Fibroblast of pulmonary artery (primary cell): Measurements from ENCODE around the gene DUOX2.
A peak's percentile ranks its signal among the peaks of the same experiment; 100 is the strongest.

Experiments used
- DNase-seq: peaks from one replicate; pipeline ENCODE4 v3.0.0-alpha.2; 2010; ENCODE audit warnings: low read depth
- H3K4me3 ChIP-seq: replicated peaks from 2 replicates; pipeline ENCODE4 v1.5.1; 2011; ENCODE audit warnings: low read depth, mild to moderate bottlenecking, control low read depth, low read length, moderate library complexity
- TF ChIP-seq, protein P1 (sequence below): IDR thresholded peaks from 2 replicates; pipeline ENCODE4 v1.5.1; 2011; ENCODE audit warnings: mild to moderate bottlenecking, control low read depth, low read length, inconsistent platforms; ENCODE audit errors: missing control alignments

DUOX2 gene

DNA sequence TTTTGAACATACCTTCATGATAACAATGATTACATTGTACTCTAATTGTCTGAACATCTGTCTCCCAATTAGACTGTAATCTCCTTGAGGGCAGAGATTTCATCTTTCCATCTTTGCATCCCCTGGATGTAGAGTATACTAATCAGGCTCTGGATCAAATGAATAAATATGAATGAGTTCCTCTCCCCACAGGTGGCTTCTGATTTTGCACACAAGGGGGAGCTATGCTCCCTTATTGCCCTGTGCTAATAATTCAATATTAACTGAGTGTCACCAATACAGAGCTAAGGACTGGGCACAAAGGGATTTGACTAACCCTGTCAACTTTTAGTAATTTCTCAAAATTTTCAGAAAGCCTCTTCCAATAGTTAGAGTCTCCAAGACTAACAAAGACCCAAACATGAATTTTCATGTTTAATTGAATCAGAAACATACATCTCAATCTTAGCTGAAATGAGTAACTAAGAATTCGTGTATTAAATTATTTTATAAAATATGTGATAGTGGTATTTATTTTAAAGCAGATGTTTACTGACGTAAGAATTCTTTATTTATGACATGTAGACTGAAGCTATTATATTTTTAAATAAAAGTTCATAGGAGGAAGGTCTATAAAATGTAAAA lies 12.7 kb upstream of the DUOX2 start:
- TF ChIP-seq, protein P1, sequence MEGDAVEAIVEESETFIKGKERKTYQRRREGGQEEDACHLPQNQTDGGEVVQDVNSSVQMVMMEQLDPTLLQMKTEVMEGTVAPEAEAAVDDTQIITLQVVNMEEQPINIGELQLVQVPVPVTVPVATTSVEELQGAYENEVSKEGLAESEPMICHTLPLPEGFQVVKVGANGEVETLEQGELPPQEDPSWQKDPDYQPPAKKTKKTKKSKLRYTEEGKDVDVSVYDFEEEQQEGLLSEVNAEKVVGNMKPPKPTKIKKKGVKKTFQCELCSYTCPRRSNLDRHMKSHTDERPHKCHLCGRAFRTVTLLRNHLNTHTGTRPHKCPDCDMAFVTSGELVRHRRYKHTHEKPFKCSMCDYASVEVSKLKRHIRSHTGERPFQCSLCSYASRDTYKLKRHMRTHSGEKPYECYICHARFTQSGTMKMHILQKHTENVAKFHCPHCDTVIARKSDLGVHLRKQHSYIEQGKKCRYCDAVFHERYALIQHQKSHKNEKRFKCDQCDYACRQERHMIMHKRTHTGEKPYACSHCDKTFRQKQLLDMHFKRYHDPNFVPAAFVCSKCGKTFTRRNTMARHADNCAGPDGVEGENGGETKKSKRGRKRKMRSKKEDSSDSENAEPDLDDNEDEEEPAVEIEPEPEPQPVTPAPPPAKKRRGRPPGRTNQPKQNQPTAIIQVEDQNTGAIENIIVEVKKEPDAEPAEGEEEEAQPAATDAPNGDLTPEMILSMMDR, result peak; percentile 86
- DNase-seq, result peak; percentile 49
- no peak overlapping the region for H3K4me3 ChIP-seq

DNA sequence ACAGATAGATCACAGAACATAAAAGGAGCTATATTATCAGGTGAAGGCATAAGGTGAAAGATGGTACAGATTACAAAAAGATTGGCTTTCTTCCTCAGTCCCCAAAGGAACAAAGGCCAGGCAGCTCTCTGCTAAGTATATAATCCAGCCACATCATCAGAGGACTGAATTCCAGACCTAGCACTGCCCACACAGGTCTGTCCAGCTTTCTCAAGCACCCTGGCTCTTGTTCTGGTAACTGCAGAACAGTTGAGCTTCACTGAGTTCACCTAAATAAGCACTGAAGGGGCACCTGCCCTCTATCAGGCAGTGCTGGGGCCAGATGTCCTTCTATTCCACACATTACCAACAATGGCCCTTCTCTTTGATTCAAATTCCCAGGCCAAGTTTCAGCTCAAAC lies 9.4 kb upstream of the DUOX2 start:
- TF ChIP-seq, protein P1, result no peak
- H3K4me3 ChIP-seq, result no peak overlapping the region
- no peak for DNase-seq

DNA sequence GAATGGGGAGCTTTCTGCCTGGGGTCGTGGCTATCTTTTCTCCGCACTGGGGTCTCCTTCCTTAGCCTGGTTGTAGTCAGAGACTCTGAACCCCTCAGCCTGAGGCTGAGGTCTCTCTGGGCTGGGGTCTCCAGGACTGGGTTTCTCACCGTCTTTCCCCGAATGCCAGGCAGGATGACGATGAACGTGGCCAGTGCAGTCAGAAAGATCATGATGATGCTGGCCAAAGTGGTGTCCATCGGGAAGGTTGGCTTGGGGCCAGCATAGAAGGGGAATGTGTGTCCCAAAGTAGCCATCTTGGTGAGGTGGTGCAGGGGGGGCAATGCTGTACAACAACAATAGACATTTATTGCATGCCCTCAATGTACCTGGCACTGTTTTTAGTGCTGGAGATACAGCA lies 8.7 kb upstream of the DUOX2 start:
- DNase-seq, result no peak
- no peak overlapping the region for H3K4me3 ChIP-seq
- TF ChIP-seq, protein P1, result no peak

DNA sequence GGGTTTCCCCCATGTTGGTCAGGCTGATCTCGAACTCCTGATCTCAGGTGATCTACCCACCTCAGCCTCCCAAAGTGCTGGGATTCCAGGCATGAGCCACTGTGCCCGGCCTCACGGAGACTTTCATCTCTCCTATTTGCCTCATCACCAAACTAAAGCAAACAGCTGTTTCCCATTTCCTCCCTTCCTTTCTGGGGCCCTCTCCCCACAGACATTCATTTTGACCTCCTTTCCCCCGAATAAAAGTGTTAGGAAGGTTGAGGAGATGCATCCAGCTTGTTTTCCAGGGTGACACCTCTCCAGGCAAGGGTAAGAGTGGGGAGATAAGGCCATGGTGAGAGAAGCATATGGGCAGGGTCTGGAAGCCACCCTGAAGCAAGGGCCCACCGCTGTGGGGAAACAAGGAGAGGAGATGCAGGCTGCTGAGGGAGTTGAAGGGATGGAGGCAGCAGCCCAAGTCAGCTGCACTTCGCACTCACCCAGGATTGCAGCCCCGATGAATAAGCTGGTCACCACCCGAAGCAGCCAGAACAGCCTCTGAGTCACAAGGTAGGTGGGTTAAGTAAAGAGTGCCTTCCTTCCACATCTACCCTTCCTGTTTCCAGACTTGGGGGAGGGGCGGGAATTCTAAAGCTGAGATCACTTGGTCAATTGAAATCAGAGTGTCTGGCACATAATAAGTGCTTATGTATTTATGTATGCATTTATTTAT lies 7.9 kb upstream of the DUOX2 start:
- H3K4me3 ChIP-seq, result no peak overlapping the region
- DNase-seq, result peak; percentile 72
- TF ChIP-seq, protein P1, result no peak

DNA sequence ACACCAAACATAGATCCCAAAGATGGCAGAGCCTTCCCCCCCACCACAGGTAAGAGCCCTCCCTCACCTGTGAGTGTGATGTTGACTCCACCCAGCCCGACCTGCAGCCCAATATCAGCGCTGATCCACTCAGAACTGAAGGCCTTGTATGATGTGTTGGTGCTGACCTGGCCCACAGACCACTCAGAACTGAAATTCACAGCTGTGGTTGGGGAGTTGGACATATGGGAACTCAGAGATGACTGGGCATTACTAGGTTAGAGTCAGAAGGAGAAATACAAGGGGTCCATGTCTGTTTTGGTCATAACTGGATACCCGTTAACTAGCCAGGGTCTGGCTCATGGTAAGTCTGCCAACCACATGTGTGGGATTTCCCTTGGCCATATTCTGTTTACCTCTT lies 7.0 kb upstream of the DUOX2 start:
- H3K4me3 ChIP-seq, result no peak overlapping the region
- TF ChIP-seq, protein P1, result no peak
- no peak for DNase-seq

DNA sequence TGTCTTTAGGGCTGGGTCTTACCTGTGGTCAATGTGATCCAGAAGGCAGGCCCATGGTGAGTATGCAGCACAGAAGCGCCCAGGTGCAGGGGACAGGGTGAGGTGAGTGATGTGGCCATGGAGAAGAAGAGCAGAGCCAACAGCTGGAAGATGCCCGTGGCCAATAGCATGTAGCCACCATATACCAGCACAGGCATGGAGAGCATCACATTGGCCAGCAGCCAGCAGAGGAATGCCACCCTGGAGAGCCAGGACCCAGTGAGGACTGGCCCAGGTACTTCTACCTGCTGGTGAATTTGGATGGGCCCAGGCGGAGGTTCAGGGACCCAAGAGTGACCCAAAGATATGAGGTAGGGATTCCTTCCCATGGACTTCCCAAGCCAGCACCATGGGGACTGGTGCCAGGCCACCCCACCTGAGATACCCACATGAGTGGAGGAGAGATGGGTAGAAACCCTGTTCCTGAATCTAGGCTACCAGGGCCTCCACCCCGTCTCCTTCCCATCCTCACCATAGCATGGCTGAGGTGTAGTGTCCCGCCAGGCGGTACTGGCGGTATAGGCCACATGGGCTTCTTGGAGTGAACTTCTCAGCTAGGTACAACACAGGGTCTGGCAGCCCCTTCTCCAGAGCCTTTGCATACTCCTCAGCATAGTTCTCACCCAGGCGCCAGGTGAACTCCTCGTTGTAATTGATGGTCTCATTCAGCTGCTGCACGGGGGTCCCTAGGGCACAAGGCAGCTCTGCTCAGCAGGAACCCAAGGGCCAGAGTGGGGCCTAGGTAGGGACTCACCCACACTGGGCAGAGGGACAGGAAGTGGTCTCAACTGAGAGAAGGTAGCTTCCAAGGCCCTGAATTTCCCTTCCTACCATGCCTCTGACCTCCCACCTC lies 6.4 kb upstream of the DUOX2 start:
- TF ChIP-seq, protein P1, result no peak
- no peak overlapping the region for H3K4me3 ChIP-seq
- DNase-seq, result no peak
